Measurements from ENCODE around the gene MACROD2. TPM values are rescaled to one million over a fixed set of nuclear protein-coding genes. Genes with fewer than 3 reads are reported as not detected.

MACROD2 gene
- total RNA-seq, 1 experiment from 2014 or later: 1.4 TPM

DNA sequence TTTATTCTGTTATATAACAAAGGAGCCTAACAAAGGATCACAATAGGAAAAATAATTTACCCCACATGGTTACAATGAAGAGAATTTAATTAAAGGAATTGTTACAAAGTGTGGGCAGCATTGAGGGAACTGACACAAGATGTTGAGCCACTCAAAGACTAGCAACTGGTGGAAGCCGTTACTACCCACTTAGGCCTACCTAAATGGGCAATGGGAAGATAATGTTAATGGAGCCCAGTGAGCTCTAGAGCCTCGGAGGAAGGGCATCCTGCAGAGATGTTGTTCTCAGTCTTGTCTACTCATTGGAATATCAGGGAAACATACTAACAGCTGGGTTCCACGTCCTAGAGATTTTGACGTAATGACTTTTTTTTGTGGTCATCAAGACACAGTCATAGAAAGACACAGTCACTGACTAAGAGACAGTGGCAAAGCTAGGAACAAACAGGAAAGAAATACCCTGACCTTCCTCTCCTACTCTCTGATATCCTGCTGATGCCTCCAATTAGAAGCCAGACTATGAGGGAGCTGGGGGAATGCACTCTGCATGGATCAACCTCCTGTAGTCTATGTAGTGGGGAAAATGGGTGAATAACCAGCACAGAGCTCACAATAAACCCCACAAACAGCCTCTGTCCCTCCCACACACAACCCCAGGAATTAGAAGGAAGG lies 865.8 kb downstream of the MACROD2 start:
- BruUV-seq (replicated peaks): no TSS peak
- Histone ChIP-seq H3K27me3 (replicated peaks; ENCODE audit: insufficient read depth, low read depth, low read length, poor library complexity) (no peaks in the 10 kb centered on the region), H3K4me3 (ENCODE audit: low read depth, low read length, poor library complexity, severe bottlenecking) (no peak overlapping the region), H3K9me3 (ENCODE audit: low read depth, low read length, poor library complexity, severe bottlenecking) (no peaks in the 10 kb centered on the region), H3K36me3 (ENCODE audit: insufficient read depth, low read length, poor library complexity, severe bottlenecking) (no peaks in the 10 kb centered on the region), H3K27ac (ENCODE audit: low read depth, low read length, poor library complexity, severe bottlenecking) (no peak overlapping the region), H3K4me1 (ENCODE audit: insufficient read depth, low read length, poor library complexity, severe bottlenecking) (no peaks in the 10 kb centered on the region)
- ChIA-PET CTCF (no interaction called here), POLR2A (ENCODE audit: low non-redundant PET) (no interaction called here)
- intact Hi-C loops (cut with micrococcal nuclease; ENCODE audit: unreplicated experiment): no loop called here
- no peak for DNase-seq (ENCODE audit: low spot score)
- no peak for TF ChIP-seq EZH2 (IDR thresholded peaks at IDR 0.05; ENCODE audit: borderline replicate concordance, low read depth, low read length, poor library complexity, severe bottlenecking)
- TF ChIP-seq CTCF (conservative IDR thresholded peaks at IDR 0.05; ENCODE audit: low read depth, low read length): no peak

GRCh38 chr20:14865169-14865568 lies 869.9 kb downstream of the MACROD2 start:
- DNase-seq (ENCODE audit: low spot score): no peak
- ChIA-PET CTCF (no interaction called here), POLR2A (ENCODE audit: low non-redundant PET) (no interaction called here)
- no peaks in the 10 kb centered on the region for H3K4me1 ChIP-seq (ENCODE audit: insufficient read depth, low read length, poor library complexity, severe bottlenecking)
- no peaks in the 10 kb centered on the region for H3K27me3 ChIP-seq (replicated peaks; ENCODE audit: insufficient read depth, low read depth, low read length, poor library complexity)
- H3K36me3 ChIP-seq (ENCODE audit: insufficient read depth, low read length, poor library complexity, severe bottlenecking): no peaks in the 10 kb centered on the region
- BruUV-seq (replicated peaks): no TSS peak
- intact Hi-C loops (cut with micrococcal nuclease; ENCODE audit: unreplicated experiment): no loop called here
- H3K27ac ChIP-seq (ENCODE audit: low read depth, low read length, poor library complexity, severe bottlenecking): no peak overlapping the region
- H3K4me3 ChIP-seq (ENCODE audit: low read depth, low read length, poor library complexity, severe bottlenecking): no peak overlapping the region
- TF ChIP-seq CTCF (conservative IDR thresholded peaks at IDR 0.05; ENCODE audit: low read depth, low read length) (no peak), EZH2 (IDR thresholded peaks at IDR 0.05; ENCODE audit: borderline replicate concordance, low read depth, low read length, poor library complexity, severe bottlenecking) (no peak)
- H3K9me3 ChIP-seq (ENCODE audit: low read depth, low read length, poor library complexity, severe bottlenecking): peaks cover 3% of the 10 kb centered on the region

GRCh38 chr20:14865731-14866130 lies 870.4 kb downstream of the MACROD2 start:
- DNase-seq (ENCODE audit: low spot score): no peak
- H3K27me3 ChIP-seq (replicated peaks; ENCODE audit: insufficient read depth, low read depth, low read length, poor library complexity): no peaks in the 10 kb centered on the region
- no peaks in the 10 kb centered on the region for H3K4me1 ChIP-seq (ENCODE audit: insufficient read depth, low read length, poor library complexity, severe bottlenecking)
- H3K27ac ChIP-seq (ENCODE audit: low read depth, low read length, poor library complexity, severe bottlenecking): no peak overlapping the region
- no peak for TF ChIP-seq EZH2 (IDR thresholded peaks at IDR 0.05; ENCODE audit: borderline replicate concordance, low read depth, low read length, poor library complexity, severe bottlenecking)
- TF ChIP-seq CTCF (conservative IDR thresholded peaks at IDR 0.05; ENCODE audit: low read depth, low read length): no peak
- intact Hi-C loops (cut with micrococcal nuclease; ENCODE audit: unreplicated experiment): no loop called here
- ChIA-PET POLR2A (ENCODE audit: low non-redundant PET) (no interaction called here), CTCF (no interaction called here)
- H3K4me3 ChIP-seq (ENCODE audit: low read depth, low read length, poor library complexity, severe bottlenecking): no peak overlapping the region
- no peaks in the 10 kb centered on the region for H3K36me3 ChIP-seq (ENCODE audit: insufficient read depth, low read length, poor library complexity, severe bottlenecking)
- BruUV-seq (replicated peaks): no TSS peak
- H3K9me3 ChIP-seq (ENCODE audit: low read depth, low read length, poor library complexity, severe bottlenecking): peaks cover 3% of the 10 kb centered on the region
